Measurements from ENCODE around the gene CD19.
A peak's percentile ranks its signal among the peaks of the same experiment; 100 is the strongest.
"Not testable (repeated sequence)": the region's sequence is repeated elsewhere in the genome, so short reads cannot be mapped to it uniquely, and the experiment has no call there.

CD19 gene

GRCh38 chr16:28905229-28905754 is 26.5 kb upstream of the CD19 start:
- DNase-seq (ENCODE audit: low read depth) = no peak
- no peak overlapping the region for H3K4me3 ChIP-seq (ENCODE audit: low read depth, low read length)

DNA sequence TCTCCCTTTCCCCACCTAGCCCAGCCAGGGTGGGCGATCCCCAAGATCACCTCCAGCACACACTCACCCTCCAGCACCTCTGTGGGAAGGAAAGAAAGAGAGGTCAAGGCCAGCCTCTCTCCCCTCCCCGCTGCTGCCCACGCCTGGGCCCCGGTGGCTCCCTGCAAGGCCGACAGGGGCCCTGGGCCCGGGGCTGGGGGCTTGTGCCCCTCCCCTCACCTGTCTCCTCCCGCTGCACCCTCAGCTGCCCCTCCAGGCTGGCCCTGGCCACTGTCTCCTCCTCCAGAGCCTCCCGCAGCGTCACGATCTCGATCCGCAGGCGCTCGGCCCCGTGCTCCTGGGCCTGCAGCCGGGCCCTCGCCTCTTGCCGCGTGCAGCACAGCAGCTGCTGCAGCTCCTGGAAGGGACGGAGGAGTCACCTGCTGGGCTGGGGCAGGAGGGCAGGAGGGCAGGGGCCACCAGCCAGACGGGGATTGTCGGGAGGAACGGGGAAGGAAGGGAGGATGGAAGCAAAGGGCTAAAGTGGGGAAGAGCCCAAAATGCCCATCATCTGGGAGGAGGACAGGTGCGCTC is 25.9 kb upstream of the CD19 start:
- no peak overlapping the region for H3K4me3 ChIP-seq (ENCODE audit: low read depth, low read length)
- DNase-seq (ENCODE audit: low read depth) = no peak

- DNase-seq (ENCODE audit: low read depth) = no peak
- no peak overlapping the region for H3K4me3 ChIP-seq (ENCODE audit: low read depth, low read length)
Measured at GRCh38 chr16:28910086-28911031, 21.4 kb upstream of the CD19 start.

DNA sequence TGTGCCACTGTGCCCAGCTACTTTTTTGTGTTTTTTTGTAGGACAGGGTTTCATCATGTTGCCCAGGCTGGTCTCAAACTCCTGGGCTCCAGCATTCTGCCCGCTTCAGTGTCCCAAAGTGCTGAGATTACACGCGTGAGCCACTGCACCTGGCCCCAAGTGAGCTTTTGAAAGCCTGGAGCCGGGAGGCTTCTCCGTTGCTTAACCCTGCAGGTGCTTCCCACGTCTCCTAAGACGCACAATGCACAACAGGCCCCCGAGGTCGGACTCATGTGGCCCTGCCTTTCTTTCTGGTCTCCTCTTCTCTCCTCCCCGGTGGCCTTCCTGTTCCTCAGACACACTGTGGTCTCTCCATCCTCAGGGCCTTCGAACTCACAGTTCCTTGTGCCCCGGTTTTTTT is 19.2 kb upstream of the CD19 start:
- no peak for DNase-seq (ENCODE audit: low read depth)
- H3K4me3 ChIP-seq (ENCODE audit: low read depth, low read length) = no peak overlapping the region

DNA sequence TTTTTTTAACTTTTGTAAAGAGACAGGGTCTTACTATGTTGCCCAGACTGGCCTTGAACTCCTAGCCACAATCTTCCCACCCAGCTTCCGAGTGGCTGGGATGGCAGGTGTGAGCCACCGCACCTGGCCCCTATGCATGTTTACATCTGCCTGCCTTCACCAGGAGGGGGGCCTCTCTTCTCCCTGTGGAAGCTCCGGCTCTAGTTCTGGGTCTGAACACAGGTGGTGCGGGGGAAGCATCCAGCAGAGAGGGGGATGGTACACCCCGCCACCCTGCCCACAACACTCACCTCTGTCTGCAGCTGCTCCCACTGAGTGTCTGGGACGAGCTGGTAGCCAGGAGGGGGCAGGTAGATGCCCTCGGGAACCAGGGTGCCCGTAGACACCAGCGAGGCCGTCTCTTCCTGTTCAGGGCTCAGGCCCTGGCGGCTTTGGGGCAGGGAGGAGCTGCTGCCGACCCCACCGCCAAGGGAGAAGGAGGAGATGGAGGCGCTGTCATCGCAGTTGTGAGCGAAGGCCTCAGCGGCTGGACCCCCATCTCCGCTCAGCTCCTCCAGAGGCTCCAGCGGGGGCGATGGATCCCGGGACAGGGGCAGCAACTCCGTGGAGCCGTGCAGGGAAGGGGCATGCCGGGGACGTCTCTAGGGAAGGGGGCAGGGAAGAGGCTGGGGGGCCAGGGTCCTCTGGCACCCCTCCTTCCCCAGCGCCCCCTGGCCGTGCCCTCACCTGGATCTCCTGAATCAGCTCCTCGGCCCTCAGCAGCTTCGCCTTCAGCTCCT is 17.6 kb upstream of the CD19 start:
- DNase-seq (ENCODE audit: low read depth) = no peak

GRCh38 chr16:28915181-28915580 is 16.6 kb upstream of the CD19 start:
- no peak overlapping the region for H3K4me3 ChIP-seq (ENCODE audit: low read depth, low read length)
- DNase-seq (ENCODE audit: low read depth) = peak; percentile 9

More for the DNA sequence above, 17.6 kb upstream of the CD19 start:
- H3K4me3 ChIP-seq (ENCODE audit: low read depth, low read length) = no peak overlapping the region

DNA sequence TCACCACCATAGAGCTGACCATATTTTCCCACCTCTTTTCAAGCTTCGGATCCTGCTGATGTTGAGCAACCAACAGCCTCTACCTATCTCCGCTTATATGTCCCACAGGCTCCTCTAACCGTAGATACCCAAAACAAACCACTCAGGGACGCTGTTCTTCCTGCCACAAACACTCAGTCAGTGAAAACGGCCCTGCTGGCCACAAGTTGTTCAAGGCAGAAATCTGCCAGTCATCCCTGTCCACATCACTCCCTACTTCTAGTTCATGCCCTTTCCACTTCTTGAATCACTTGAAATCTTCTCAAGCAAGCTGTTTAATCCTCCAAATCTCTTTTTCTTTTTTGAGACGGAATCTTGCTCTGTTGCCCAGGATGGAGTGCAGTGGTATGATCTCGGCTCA is 14.7 kb upstream of the CD19 start:
- no peak for DNase-seq (ENCODE audit: low read depth)
- H3K4me3 ChIP-seq (ENCODE audit: low read depth, low read length) = no peak overlapping the region

DNA sequence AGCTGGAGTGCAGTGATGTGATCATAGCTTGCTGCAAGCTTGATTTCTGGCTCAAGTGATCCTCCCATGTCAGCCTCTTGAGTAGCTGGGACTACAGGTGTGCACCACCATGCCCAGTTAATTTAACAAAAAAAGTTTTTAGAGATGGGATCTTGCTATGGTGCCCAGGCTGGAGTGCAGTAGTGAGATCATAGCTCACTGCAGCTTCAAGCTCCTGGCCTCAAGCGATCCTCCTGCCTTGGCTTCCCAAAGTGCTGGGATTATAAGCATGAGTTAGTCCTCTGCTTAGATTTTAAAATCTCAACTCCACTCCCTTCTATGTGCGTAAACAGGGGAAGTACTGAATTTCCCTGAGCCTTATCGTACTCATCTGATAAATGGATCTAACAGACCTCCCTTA is 13.1 kb upstream of the CD19 start:
- no peak for DNase-seq (ENCODE audit: low read depth)
- no peak overlapping the region for H3K4me3 ChIP-seq (ENCODE audit: low read depth, low read length)

- DNase-seq (ENCODE audit: low read depth) = no peak
- H3K4me3 ChIP-seq (ENCODE audit: low read depth, low read length) = no peak overlapping the region
Measured at GRCh38 chr16:28923231-28923587, 8.6 kb upstream of the CD19 start.

GRCh38 chr16:28923652-28924398 is 7.9 kb upstream of the CD19 start:
- DNase-seq (ENCODE audit: low read depth) = no peak

GRCh38 chr16:28924399-28924761 is 7.4 kb upstream of the CD19 start:
- no peak for DNase-seq (ENCODE audit: low read depth)
- peak overlapping the region; percentile 87 for H3K4me3 ChIP-seq (ENCODE audit: low read depth, low read length)

More at GRCh38 chr16:28923652-28924398, 7.9 kb upstream of the CD19 start:
- no peak overlapping the region for H3K4me3 ChIP-seq (ENCODE audit: low read depth, low read length)

DNA sequence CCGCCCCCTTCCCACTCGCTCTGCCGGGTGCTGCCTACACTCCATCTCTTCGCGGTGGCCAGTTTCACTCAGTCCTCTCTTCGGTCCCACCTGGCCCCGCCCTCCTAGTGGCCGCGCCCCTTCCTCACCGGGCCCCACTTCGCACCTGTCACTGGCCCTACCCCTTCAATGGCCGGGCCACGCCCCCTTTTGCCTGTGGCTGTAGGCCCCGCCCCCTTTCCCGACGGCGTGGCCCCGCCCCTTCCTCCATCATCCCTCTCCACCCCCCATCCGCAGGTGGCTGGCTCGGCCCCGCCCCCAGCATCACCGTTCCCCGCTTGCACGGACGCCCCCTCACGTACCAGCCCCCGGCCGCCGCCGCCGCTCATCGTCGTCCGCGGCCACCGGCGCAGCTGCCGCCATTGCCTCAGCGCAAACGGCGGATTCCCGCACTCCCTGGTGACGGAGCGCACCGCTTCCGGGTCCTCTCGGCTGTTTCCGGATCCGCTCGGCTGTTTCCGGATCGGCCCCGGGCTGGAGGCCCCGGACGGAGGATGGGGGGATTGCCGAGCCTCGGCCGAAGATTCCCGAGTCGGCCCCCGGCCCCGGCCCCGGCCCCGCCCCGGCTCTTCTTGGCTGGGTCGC is 6.9 kb upstream of the CD19 start, which contains the start of gene RABEP2:
TSS of gene RABEP2 (minus strand) at position 477 of the 624 bp plus-strand sequence. CDS start at position 402, 75 bp downstream.
- peak; percentile 31 for DNase-seq (ENCODE audit: low read depth)
- peak within 1 kb of the TSS; percentile 87 for H3K4me3 ChIP-seq (ENCODE audit: low read depth, low read length)

DNA sequence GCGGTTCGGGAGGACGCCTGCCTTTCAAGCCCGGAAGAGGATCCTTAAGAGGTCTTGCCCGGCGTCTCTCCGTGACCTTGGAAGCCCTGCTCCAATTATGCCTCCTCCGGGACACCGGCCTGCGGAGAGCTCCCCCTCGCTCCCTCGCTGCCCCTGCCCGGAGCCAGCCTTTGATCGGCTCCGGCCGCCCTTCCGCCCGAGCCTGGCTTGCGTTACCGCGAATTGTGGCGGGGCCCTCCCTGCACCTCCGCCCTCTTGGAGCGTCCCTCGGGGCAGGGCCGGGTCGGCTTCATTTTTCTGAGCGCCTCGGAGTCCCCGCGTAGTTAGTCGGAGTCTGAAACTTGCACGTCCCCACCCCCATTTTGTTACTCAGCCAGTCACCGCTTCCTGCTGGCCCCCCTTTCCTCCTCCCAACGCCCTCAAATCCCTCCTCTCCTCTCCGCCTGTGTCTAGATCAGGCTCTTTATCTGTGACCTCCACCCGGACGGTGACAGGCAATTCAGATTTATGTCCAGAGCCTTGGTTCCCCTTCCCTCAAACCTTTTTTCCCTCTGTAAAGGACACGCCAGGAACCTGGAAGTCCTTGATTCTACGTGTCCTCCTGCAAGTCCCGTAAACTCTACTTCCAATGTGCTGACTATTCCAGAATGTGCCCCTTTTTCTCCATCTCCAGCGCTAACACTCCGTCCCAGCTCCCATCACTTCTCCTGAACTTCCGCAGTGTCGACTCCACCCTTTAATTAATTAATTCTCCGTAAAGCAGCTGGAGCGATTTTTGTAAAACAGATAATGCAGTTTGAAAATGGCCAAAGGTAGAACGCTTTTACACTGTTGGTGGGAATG is 6.2 kb upstream of the CD19 start:
- H3K4me3 ChIP-seq (ENCODE audit: low read depth, low read length) = peak overlapping the region; percentile 87
- peak; percentile 53 for DNase-seq (ENCODE audit: low read depth)

GRCh38 chr16:28926284-28926683 is 5.5 kb upstream of the CD19 start:
- not testable (repeated sequence) for DNase-seq (ENCODE audit: low read depth); H3K4me3 ChIP-seq (ENCODE audit: low read depth, low read length)

DNA sequence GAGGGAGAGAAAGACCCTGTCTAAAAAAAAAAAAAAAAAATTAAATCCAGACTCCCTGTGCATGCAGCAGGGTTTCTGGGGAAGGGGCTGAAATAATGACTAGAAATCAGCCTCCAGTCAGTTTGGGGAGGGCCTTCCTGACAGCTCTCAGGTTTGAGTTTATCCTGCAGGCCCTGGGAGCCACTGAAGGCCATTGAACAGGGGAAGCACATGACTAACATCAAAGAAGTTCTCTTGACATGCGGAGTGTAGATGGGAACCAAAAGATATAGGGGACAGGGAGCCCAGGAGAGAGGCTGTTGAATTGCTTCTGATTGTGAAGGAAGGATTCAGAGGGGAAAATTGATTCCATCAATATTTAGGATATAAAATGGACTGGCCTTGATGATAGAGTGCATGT is 4.0 kb upstream of the CD19 start:
- no peak for DNase-seq (ENCODE audit: low read depth)
- H3K4me3 ChIP-seq (ENCODE audit: low read depth, low read length) = no peak overlapping the region

DNA sequence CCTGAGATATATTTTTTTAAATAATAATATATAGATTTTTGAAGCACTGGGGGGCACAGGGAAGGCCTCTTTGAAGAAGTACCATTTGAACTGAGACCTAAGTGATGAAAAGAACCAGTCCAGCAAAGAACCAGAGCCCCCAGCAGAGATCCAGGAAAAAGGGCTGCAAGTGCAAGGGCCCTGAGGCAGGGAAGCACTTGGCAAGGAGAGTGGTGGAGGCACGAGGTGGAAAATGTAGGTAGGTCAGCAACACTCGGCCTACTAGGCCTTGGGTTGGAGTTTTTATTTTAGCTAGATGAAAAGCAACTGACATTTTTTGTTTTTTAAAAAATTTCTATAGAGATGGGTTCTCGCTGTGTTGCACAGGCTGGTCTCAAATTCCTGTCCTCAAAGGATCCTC is 1.6 kb upstream of the CD19 start:
- DNase-seq (ENCODE audit: low read depth) = no peak
- H3K4me3 ChIP-seq (ENCODE audit: low read depth, low read length) = no peak overlapping the region

GRCh38 chr16:28930652-28931051 is 1.1 kb upstream of the CD19 start:
- H3K4me3 ChIP-seq (ENCODE audit: low read depth, low read length) = no peak overlapping the region
- no peak for DNase-seq (ENCODE audit: low read depth)
